Activated T-cell treated with anti-CD3 and anti-CD28 coated beads, Interleukin-2, amount 50 U/mL, for 24 hours (primary cell): ENCODE data around the gene FLRT3.

ENCODE experiments used
- DNase-seq: peaks from one replicate; pipeline ENCODE4 v3.0.0-alpha.2; 2020
- H3K27ac Mint-ChIP-seq: 2 replicates; pipeline ENCODE4 v1.8.0; 2020; ENCODE audit warnings: mild to moderate bottlenecking, mixed read lengths
- H3K27me3 Mint-ChIP-seq: 2 replicates; pipeline ENCODE4 v1.8.0; 2020; ENCODE audit warnings: mixed read lengths
- H3K36me3 Mint-ChIP-seq: 2 replicates; pipeline ENCODE4 v1.8.0; 2020; ENCODE audit warnings: low read depth, mixed read lengths
- H3K4me1 Mint-ChIP-seq: 2 replicates; pipeline ENCODE4 v1.8.0; 2020; ENCODE audit warnings: low read depth, mixed read lengths
- H3K4me3 Mint-ChIP-seq: 2 replicates; pipeline ENCODE4 v1.8.0; 2020; ENCODE audit warnings: mild to moderate bottlenecking, moderate library complexity, mixed read lengths
- H3K9me3 Mint-ChIP-seq: 2 replicates; pipeline ENCODE4 v1.8.0; 2020; ENCODE audit warnings: mixed read lengths

The FLRT3 gene

DNA sequence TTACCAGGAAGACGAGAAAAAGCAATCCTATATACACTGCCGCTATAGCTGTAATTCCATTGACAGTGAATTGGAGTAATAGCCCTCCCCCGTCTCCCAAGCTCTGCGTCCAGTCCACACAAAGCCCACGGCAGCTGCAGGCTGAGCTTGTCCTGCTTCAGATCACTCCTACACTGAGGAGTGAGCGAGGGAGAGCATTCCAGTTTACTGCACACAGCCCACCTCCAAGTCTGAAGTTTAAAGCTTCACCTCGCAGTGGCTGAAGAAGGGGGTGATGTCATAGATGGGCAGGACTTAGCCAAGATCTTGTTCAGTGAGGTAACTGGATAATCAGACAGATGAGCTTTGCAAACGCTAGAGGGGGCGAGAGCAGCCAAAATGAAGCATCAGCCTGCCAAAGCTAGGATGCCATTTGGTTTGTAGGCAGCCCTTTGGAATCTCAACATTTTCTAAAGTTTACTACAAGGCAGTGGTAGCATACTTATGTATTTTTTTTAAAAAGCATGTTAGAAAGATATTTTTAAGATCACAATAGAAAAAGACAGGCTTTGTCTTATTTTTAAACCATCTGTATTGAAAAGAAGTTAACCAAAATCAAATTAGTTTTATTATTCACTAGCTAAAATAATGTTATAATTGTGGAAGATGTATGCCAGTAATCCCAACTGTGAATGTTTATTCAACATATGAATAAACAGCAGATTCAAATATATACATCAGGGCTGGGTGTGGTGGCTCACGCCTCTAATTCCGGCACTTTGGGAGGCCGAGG lies at the start of gene FLRT3:
Gene FLRT3, minus strand, starts transcription at position 213 of the 772 bp plus-strand sequence. CDS start 10,106 bp downstream, outside the sequence.
- Mint-ChIP-seq H3K27ac (no peak within 1 kb of the TSS), H3K27me3 (no peaks in the 10 kb centered on the region), H3K36me3 (no peaks in the 10 kb centered on the region), H3K4me1 (no peaks in the 10 kb centered on the region), H3K4me3 (no peak within 1 kb of the TSS), H3K9me3 (peaks cover 7% of the 10 kb centered on the region)
- no peak for DNase-seq

DNA sequence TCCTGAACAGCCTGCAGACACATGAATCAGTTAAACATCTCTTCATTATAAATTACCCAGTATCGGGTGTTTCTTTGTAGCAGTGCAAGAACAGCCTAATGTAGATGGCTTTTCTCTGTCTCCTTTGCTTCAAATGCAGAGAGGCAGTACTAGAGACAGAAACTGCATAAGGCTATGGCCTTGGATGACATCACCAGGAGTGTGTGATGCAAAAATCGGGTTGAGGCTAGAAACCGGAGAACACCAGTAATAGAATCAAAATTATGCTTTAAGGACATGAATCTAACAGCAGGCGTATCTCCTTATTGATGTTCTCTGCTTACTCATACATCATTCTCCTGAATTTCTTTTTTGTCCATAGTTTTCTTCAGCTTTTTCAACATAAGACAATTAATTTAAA lies 49.3 kb upstream of the FLRT3 start:
- H3K9me3 Mint-ChIP-seq, result peaks cover 22% of the 10 kb centered on the region
- H3K36me3 Mint-ChIP-seq, result no peaks in the 10 kb centered on the region
- H3K4me3 Mint-ChIP-seq, result no peak overlapping the region
- no peaks in the 10 kb centered on the region for H3K4me1 Mint-ChIP-seq
- H3K27ac Mint-ChIP-seq, result no peak overlapping the region
- H3K27me3 Mint-ChIP-seq, result no peaks in the 10 kb centered on the region
- no peak for DNase-seq

DNA sequence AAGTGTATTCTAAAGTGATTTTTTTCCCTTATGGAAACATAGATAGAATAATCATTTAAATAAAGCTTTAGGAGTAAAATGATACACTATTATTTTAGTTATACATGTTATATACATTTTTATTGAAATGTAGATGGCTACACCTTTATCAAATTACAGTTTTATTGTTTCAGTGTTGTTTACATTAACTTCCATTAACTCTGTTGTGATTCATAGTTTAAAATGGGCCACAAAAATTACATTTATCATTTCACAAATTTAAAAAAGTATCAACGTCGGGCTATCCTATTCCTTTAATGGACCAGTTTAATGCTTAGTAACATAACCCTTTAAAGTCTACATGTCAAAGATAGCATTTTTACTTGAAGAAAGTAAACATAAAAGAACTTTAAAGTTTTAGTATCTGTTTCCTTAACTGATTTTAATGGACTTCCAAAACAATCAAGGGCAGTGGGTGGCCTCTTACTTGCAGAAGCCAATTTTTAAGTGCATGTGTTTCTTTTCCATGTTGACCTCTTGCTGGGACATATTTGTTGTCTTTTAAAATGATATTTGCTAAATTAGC lies 47.8 kb upstream of the FLRT3 start:
- H3K4me3 Mint-ChIP-seq, result no peak overlapping the region
- no peaks in the 10 kb centered on the region for H3K36me3 Mint-ChIP-seq
- no peak overlapping the region for H3K27ac Mint-ChIP-seq
- no peaks in the 10 kb centered on the region for H3K27me3 Mint-ChIP-seq
- no peaks in the 10 kb centered on the region for H3K4me1 Mint-ChIP-seq
- no peak for DNase-seq
- H3K9me3 Mint-ChIP-seq, result peaks cover 29% of the 10 kb centered on the region

DNA sequence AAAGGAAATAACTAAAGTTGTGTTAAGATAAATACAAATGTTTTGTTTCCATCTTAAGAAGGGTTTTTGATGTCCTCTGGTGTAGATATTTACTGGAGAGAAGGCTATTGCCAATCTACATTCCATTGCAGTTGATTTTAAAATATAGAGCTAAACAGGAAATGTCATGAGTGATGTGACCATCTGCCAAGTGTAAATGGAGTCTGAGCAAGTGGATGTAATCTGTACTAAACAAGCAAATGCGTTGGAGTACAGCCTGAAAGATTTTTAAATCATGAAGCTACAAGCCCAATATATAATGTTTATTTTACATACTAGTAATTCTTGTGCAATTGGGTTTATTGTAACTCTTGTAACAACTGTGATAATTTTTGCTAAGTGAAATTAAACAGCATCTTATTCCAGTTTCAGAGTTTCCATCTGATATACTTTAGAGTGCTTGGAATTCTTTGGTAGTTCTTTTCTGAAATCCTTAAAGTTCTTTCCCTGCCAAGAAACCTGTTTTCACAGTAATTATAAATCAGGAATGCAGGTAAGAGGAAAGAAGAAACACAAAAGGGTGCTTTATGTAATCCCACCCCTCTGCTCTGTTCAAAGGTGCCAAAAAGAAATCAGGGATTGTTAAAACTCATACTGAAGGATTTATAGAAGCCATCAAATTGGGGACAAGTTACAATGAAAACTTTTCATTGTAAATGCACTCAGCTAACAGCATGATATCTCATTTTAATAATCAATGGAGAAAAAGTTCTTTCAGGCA lies 47.2 kb upstream of the FLRT3 start:
- no peak for DNase-seq
- Mint-ChIP-seq H3K4me3 (no peak overlapping the region), H3K4me1 (no peaks in the 10 kb centered on the region), H3K36me3 (no peaks in the 10 kb centered on the region), H3K9me3 (peaks cover 29% of the 10 kb centered on the region), H3K27ac (no peak overlapping the region), H3K27me3 (no peaks in the 10 kb centered on the region)

DNA sequence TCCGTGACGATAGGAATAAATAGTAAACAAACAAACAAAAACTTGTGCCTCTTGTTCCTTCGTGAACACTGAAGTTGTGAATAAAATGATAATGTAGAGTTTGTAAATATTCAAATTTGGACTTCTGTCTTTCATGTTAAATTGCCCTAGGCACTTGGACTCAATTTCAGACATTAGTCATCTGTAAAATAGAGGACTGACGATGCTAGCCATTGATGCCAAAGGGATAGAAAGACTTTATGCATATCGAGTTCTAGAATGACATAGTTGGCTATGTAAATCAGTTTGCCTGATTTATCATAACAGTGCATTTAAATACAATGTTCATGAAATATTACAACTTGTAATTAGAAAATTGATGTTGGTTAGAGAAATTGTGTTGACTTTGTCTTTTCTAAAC lies 45.9 kb upstream of the FLRT3 start:
- Mint-ChIP-seq H3K9me3 (peaks cover 27% of the 10 kb centered on the region), H3K27me3 (no peaks in the 10 kb centered on the region), H3K36me3 (no peaks in the 10 kb centered on the region), H3K27ac (no peak overlapping the region), H3K4me1 (no peaks in the 10 kb centered on the region), H3K4me3 (no peak overlapping the region)
- no peak for DNase-seq

DNA sequence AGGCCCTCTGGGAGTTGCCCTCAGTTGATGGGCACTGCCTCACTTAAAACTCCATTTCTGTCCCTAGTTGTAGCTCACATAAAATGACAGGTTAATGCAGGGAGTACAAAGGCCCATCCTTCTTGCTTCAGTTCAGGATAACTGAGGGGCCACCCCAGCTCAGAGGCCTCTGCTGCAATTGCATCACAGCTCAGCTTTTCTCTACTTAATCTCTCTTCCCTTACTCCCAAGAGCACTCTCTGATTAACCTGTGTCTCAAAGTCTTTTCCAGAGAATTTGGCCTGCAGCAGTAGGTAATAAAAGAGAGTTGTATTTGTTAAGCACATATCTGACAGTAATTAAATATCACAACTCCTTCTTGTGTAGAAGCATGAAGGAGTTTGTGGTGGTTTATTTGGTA lies 40.9 kb upstream of the FLRT3 start:
- peaks cover 25% of the 10 kb centered on the region for H3K9me3 Mint-ChIP-seq
- no peak overlapping the region for H3K27ac Mint-ChIP-seq
- H3K4me1 Mint-ChIP-seq, result no peaks in the 10 kb centered on the region
- no peaks in the 10 kb centered on the region for H3K27me3 Mint-ChIP-seq
- no peak for DNase-seq
- no peaks in the 10 kb centered on the region for H3K36me3 Mint-ChIP-seq
- H3K4me3 Mint-ChIP-seq, result no peak overlapping the region

DNA sequence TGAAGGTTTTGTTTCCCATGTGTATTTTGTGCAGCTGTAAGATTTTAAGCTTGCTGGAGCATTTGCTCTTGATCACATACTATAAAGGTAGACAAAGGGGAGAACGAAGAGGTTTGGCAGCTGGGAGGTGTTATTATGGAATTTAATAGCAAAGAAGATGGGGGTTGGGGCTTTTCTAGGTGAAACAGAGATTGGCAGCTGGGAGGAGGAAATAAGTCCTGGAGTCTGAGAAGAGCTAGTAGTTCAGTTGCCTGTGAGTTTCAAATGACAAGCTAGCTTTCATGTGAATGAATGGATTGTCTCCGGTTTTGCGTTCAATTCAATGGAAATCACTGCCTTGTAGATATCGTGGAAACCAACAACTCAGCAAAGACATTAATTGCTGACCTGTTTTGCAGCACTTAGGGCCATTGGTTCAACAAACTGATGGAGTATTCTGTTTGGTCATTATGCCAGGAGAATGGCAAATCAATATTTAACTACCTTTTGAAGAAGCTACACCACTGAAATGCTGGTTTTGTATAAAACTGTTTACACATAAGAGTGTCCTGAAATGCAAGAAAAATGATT lies 38.1 kb upstream of the FLRT3 start:
- Mint-ChIP-seq H3K36me3 (no peaks in the 10 kb centered on the region), H3K9me3 (peaks cover 16% of the 10 kb centered on the region), H3K27ac (no peak overlapping the region), H3K4me1 (no peaks in the 10 kb centered on the region), H3K4me3 (no peak overlapping the region), H3K27me3 (no peaks in the 10 kb centered on the region)
- no peak for DNase-seq

DNA sequence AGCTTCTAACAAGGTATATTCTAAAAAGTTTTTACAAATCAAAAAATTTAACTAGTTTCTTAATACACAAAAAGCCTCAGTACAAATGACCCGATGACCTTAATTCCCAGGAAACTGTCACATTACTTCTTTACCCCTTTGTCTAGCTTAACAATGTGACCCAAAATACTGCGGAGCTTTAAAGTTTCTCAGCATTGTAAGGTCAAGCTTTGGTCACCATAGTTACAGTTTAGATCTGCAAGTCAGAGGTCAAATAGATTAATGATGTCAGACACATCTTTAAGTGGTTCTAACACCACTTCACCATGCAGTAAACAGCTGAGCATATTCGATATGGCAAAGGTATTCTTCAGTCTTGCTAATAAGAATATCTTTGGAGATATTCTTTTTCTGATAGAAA lies 36.8 kb upstream of the FLRT3 start:
- peaks cover 11% of the 10 kb centered on the region for H3K9me3 Mint-ChIP-seq
- no peak overlapping the region for H3K4me3 Mint-ChIP-seq
- H3K27ac Mint-ChIP-seq, result no peak overlapping the region
- no peaks in the 10 kb centered on the region for H3K27me3 Mint-ChIP-seq
- H3K4me1 Mint-ChIP-seq, result no peaks in the 10 kb centered on the region
- no peak for DNase-seq
- H3K36me3 Mint-ChIP-seq, result no peaks in the 10 kb centered on the region

DNA sequence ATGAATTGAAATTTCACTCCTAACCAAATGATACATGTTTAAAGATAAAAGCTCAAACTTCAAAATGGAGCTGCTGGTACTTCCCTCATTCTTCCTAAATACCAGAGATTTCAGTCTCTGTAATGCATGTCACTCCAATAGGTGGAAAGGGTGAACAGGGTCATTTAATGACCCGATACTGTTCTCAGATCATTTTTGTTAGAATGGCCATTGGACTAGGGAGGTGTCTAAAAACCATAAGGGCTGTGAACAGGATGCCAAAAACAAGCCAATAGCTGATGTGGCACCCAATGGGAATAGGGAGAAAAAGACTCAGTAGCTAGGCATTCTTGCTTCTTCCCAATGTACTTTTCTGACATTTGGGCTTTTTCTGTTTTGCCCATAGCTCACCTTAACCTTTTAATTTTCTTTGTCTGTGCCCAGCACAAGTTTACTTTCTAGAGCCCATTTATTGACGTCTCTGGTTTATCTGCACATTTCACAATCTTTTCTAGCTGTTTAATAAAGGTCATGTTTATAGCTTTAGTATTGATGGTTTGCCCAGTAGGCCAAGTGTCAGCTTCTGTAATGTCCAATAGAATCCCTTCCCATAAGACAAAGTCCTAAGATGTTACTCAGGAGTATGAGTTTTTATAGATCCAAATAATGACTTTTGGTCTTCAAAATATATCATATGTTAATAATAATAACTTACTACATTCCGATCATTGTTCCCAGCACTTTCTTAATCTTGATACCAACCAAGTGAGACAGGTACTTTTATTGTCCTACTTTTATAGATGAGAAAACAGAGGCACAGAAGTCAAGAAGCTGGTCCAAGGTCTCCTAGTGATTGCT lies 24.3 kb upstream of the FLRT3 start:
- Mint-ChIP-seq H3K27me3 (no peaks in the 10 kb centered on the region), H3K27ac (no peak overlapping the region), H3K4me1 (no peaks in the 10 kb centered on the region), H3K9me3 (peaks cover 22% of the 10 kb centered on the region), H3K36me3 (no peaks in the 10 kb centered on the region), H3K4me3 (no peak overlapping the region)
- no peak for DNase-seq

DNA sequence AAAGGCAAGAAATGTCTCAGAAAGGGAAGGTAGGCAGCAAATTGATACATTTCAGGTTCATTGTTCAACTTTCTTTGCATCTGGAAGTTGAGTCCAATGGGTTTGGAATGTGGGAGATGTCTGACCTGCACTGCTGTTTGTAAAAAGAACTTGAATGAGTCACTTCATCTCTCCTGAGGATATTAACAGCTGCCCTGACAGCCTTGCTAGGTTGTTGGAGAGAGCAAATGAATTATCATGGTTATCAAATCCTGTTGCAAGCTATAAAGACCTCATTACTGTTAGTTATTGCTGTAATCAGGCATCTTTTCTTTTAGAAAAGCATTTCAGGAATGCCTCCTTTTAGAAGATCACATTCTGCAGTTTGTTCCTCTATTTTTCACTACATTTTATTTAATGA lies 23.0 kb upstream of the FLRT3 start:
- DNase-seq, result no peak
- H3K36me3 Mint-ChIP-seq, result no peaks in the 10 kb centered on the region
- H3K9me3 Mint-ChIP-seq, result peaks cover 18% of the 10 kb centered on the region
- H3K27ac Mint-ChIP-seq, result no peak overlapping the region
- no peak overlapping the region for H3K4me3 Mint-ChIP-seq
- H3K4me1 Mint-ChIP-seq, result no peaks in the 10 kb centered on the region
- no peaks in the 10 kb centered on the region for H3K27me3 Mint-ChIP-seq

DNA sequence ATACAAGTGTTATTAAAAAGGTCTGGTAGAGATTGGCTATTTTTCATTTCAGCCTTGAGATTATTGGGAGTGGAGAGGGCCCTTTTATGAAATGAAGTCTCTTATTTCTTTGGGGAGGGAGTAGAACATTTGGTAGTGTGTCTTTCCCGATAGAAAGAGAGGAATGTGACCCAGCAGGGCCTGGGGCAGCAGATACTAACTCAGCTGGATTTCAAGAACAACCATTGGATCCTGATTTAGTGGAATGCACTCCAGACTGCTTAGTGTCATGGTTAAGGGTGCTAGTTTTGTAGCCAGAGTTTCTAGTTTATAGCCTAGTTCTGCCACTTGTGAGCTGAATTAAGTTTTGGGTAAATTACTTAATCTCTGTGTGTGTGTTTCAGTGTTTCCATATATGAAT lies 18.4 kb upstream of the FLRT3 start:
- H3K27ac Mint-ChIP-seq, result no peak overlapping the region
- no peak overlapping the region for H3K4me3 Mint-ChIP-seq

DNA sequence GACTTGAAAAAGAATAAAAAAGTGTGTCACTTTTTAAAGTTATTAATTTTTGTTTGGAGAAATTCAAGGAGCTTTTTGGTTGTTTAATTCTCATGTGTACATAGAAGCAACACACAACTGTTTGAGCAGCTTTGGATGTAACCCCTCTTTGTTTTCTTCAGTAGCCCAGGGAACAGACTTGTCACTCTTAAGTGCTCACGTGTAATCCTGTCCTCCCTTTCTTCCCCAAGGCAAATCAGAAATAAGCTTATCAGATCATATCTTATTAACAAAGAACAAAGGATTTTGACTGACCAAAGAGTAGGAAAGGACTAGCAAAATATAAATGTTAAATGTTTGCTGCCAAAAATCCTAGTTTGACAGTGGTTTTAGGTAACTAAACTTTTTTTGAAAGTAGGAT lies 7.3 kb upstream of the FLRT3 start:
- Mint-ChIP-seq H3K4me3 (no peak overlapping the region), H3K27me3 (no peaks in the 10 kb centered on the region), H3K4me1 (no peaks in the 10 kb centered on the region), H3K27ac (no peak overlapping the region), H3K36me3 (no peaks in the 10 kb centered on the region), H3K9me3 (peaks cover 9% of the 10 kb centered on the region)
- DNase-seq, result no peak

More for the DNA sequence above, 18.4 kb upstream of the FLRT3 start:
- H3K9me3 Mint-ChIP-seq, result peaks cover 8% of the 10 kb centered on the region
- no peaks in the 10 kb centered on the region for H3K27me3 Mint-ChIP-seq
- H3K4me1 Mint-ChIP-seq, result no peaks in the 10 kb centered on the region
- H3K36me3 Mint-ChIP-seq, result no peaks in the 10 kb centered on the region
- DNase-seq, result no peak

DNA sequence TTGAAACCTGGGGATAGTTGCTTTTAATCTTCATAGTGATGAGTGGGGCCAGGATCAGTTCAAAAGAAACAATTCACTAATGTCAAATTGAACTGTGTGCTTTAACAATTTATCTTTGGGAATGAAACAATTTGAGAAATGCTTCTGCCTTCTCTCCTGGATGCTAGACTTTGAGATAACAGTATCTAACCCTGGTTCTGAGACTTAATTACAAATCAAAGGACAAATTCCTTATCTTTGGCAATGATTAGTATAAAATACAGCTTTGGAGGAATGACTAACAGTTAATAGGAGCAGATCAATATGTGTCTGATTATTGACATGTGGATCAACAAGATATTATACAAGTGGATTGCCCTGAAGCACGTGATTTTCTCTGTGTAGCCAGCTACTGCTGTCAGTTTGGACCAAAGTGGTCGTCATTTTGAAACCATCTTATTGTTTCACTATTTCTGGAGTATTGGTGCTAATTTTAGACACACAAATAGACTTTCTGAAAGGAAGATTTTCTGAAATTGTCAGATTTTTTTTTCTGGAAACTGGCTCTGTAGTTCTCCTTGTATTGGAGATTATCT lies 6.2 kb upstream of the FLRT3 start:
- Mint-ChIP-seq H3K9me3 (peaks cover 9% of the 10 kb centered on the region), H3K36me3 (no peaks in the 10 kb centered on the region), H3K4me1 (no peaks in the 10 kb centered on the region), H3K27ac (no peak overlapping the region), H3K4me3 (no peak overlapping the region), H3K27me3 (no peaks in the 10 kb centered on the region)
- DNase-seq, result no peak

DNA sequence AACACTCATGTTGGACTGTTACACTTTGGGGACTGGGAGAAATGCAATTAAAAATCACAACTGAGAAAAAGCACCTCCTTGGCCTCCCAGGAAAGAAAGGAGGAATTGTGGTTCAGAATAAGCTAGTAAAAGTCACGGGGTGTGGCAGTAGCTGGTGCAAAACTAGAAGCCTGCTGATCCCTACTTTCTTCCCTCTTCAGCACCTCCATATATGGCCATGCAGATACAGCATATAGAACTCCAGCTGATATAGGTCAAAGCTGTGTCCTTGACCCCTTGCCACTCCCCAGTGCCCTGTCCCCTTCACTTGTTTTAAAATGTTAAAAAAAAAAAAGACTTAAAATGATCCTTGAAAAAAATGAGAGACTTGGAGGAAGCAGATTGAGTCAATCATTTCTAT lies 5.5 kb upstream of the FLRT3 start:
- no peak overlapping the region for H3K27ac Mint-ChIP-seq
- no peaks in the 10 kb centered on the region for H3K4me1 Mint-ChIP-seq
- no peak for DNase-seq
- no peak overlapping the region for H3K4me3 Mint-ChIP-seq
- no peaks in the 10 kb centered on the region for H3K27me3 Mint-ChIP-seq
- no peaks in the 10 kb centered on the region for H3K36me3 Mint-ChIP-seq
- peaks cover 9% of the 10 kb centered on the region for H3K9me3 Mint-ChIP-seq
